DND-41 (cell line): ENCODE results near the gene LGALS9B.
"Not testable (repeated sequence)": the region's sequence is repeated elsewhere in the genome, so short reads cannot be mapped to it uniquely, and the experiment has no call there.

Experiments
- ATAC-seq: fragments of 200-7000 bp; cut with Tn5 transposase; 3 replicates; pipeline ENCODE4 v1.9.1; 2021; ENCODE audit warnings: low read depth; ENCODE audit not compliant: insufficient read depth
- DNase-seq: peaks from one replicate; pipeline ENCODE4 v3.0.0-alpha.2; 2020
- H2AFZ ChIP-seq: 2 replicates; pipeline ENCODE4 v1.6.0; 2012; ENCODE audit warnings: low read depth, low read length
- H3K27ac ChIP-seq: 2 replicates; pipeline ENCODE4 v1.5.1; 2012; ENCODE audit warnings: low read length, inconsistent platforms
- H3K27me3 ChIP-seq: fragments of 200-600 bp; sonication (generic); 2 replicates; pipeline ENCODE4 v1.6.0; 2012; ENCODE audit warnings: low read length, mild to moderate bottlenecking, inconsistent platforms; ENCODE audit not compliant: insufficient read depth, poor library complexity
- H3K36me3 ChIP-seq: 2 replicates; pipeline ENCODE4 v1.5.1; 2012; ENCODE audit warnings: low read length, inconsistent platforms; ENCODE audit not compliant: insufficient read depth
- H3K4me1 ChIP-seq: 2 replicates; pipeline ENCODE4 v1.5.1; 2012; ENCODE audit warnings: mild to moderate bottlenecking, low read length; ENCODE audit not compliant: insufficient read depth
- H3K4me2 ChIP-seq: 2 replicates; pipeline ENCODE4 v1.6.0; 2012; ENCODE audit warnings: mild to moderate bottlenecking, moderate library complexity, low read length, inconsistent platforms; ENCODE audit not compliant: insufficient read depth
- H3K4me3 ChIP-seq, 2 experiments: fragments of 200-600 bp in 1 of 2; shearing (Covaris generic) in 1 of 2; 2 replicates each; pipeline ENCODE4 v1.5.1; 2012 to 2016; ENCODE audit warnings: inconsistent platforms in 2 of 2, low read length in 2 of 2, mild to moderate bottlenecking in 2 of 2, low read depth in 1 of 2, moderate library complexity in 1 of 2
- H3K79me2 ChIP-seq: 2 replicates; pipeline ENCODE4 v1.6.0; 2012; ENCODE audit warnings: low read length, inconsistent platforms; ENCODE audit not compliant: insufficient read depth
- H3K9ac ChIP-seq: 2 replicates; pipeline ENCODE4 v1.6.0; 2012; ENCODE audit warnings: low read depth, mild to moderate bottlenecking, inconsistent platforms, low read length, moderate library complexity
- H3K9me3 ChIP-seq: 2 replicates; pipeline ENCODE4 v1.5.1; 2012; ENCODE audit warnings: low read length, moderate library complexity, mild to moderate bottlenecking, inconsistent platforms; ENCODE audit not compliant: insufficient read depth, severe bottlenecking
- H4K20me1 ChIP-seq: 2 replicates; pipeline ENCODE4 v1.6.0; 2012; ENCODE audit warnings: low read length; ENCODE audit not compliant: insufficient read depth

The LGALS9B gene

DNA sequence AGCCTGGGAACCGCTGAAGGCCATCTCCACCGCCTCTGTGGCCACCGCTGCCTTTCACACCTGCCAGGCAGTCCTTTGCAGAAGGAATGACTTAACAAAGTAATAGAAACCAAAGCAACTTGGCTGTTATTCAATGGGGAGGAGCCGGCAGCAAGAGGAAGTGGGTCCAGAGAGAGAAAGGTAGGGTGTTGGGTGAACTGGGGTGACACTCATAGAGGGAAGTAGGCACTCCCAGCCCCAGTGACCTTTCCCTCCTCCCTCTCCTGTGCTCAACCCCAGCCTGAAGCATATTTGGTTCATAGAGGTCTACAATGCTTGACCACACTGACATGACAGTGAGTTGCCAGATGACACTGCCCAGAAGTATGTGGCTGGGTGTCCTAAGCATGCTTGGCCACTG is at the start of gene LGALS9B:
LGALS9B (minus strand) TSS at position 93 of the 400 bp plus-strand sequence; CDS start at position 24, 69 bp downstream.
- not testable (repeated sequence) for DNase-seq, H3K27me3 ChIP-seq, H2AFZ ChIP-seq, H3K27ac ChIP-seq, H3K4me3 ChIP-seq, H3K9ac ChIP-seq, H3K4me1 ChIP-seq, H4K20me1 ChIP-seq, H3K4me2 ChIP-seq, H3K79me2 ChIP-seq, H3K9me3 ChIP-seq, ATAC-seq, H3K36me3 ChIP-seq

DNA sequence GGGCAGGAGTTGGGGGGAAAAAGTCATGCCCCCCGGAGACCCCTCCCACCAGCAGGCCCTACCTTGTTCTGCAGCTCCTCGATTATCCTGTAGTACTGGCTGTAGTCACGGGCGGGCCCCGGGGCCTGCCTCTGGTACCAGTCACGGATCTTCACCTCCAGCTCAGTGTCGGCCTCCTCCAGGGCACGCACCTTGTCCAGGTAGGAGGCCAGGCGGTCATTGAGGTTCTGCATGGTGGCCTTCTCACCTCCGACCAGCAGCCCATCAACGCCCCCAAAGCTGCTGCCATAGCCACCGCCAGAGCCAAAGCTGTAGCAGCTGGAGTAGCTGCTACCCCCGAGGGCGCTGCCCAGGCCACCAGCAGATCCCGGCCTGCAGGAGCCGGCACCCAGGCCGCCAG is 49.6 kb upstream of the LGALS9B start:
- H3K79me2 ChIP-seq, H3K27me3 ChIP-seq, H3K27ac ChIP-seq, H3K9ac ChIP-seq, H3K9me3 ChIP-seq, DNase-seq, H3K36me3 ChIP-seq, H3K4me3 ChIP-seq, H3K4me1 ChIP-seq, H2AFZ ChIP-seq, H3K4me2 ChIP-seq, ATAC-seq, H4K20me1 ChIP-seq: not testable (repeated sequence)

DNA sequence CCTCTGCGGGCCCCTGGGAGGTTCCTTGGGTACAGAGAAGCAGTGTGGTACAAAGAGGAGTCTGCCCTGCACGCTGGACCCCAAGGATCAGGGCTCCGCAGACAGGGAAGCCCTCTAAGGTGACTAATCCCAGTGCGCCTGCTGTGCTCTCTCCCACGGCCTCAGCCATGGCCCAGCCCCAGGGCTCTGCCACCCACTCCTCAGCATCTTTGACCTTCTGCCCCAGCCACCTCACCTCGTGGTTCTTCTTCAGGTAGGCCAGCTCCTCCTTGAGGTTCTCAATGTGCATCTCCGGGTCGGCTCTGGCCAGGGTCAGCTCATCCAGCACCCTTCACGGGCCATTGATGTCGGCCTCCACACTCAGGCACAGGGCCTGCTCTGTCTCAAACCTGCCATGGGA is 47.8 kb upstream of the LGALS9B start:
- H3K79me2 ChIP-seq, H4K20me1 ChIP-seq, DNase-seq, H3K4me3 ChIP-seq, H3K4me1 ChIP-seq, H3K9ac ChIP-seq, H3K4me2 ChIP-seq, ATAC-seq, H3K9me3 ChIP-seq, H2AFZ ChIP-seq, H3K27me3 ChIP-seq, H3K36me3 ChIP-seq, H3K27ac ChIP-seq: not testable (repeated sequence)

DNA sequence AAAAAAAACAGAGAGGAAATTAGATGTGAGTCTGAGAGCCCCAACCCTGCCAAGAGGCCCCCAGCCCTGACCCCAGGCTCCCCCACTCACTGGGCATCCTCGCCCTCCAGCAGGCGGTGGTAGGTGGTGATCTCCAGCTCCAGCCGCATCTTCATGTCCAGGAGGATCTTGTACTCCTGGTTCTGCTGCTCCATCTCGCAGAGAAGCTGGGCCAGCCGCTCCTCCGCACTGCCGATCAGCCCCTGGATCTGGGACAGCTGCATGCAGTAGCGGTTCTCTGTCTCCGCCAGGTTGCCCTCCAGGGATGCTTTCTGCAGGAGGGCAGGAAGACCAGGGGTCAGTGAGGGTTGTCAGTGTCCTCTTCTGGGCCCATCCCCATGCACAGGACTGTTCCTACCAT is 46.2 kb upstream of the LGALS9B start:
- not testable (repeated sequence) for ATAC-seq, H3K79me2 ChIP-seq, DNase-seq, H3K27me3 ChIP-seq, H3K9me3 ChIP-seq, H3K36me3 ChIP-seq, H4K20me1 ChIP-seq, H3K4me1 ChIP-seq, H3K27ac ChIP-seq, H3K9ac ChIP-seq, H3K4me3 ChIP-seq, H3K4me2 ChIP-seq, H2AFZ ChIP-seq

DNA sequence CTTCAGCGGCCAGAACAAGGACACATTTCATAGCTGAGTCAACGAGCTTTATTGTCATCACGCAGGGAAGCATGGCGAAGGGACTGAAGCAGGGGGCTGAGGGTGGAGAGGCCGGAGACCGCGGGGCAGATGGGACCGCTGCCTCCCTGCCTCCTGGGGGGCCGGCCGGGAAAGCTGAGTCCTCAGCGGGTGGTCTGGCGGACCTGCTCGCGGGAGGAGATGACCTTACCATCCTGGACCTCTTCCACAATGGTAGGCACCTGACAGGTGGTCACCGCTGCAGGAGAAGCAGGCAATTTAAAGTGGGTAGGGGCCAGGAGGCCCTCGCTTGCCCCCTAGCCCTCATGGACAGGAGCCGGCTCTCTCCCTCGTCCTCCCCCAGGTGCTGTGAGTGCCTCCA is 45.0 kb upstream of the LGALS9B start:
- not testable (repeated sequence) for H3K4me2 ChIP-seq, H3K4me1 ChIP-seq, ATAC-seq, H4K20me1 ChIP-seq, H3K4me3 ChIP-seq, H3K79me2 ChIP-seq, H3K9ac ChIP-seq, H3K27me3 ChIP-seq, H3K36me3 ChIP-seq, H3K9me3 ChIP-seq, H2AFZ ChIP-seq, H3K27ac ChIP-seq, DNase-seq

DNA sequence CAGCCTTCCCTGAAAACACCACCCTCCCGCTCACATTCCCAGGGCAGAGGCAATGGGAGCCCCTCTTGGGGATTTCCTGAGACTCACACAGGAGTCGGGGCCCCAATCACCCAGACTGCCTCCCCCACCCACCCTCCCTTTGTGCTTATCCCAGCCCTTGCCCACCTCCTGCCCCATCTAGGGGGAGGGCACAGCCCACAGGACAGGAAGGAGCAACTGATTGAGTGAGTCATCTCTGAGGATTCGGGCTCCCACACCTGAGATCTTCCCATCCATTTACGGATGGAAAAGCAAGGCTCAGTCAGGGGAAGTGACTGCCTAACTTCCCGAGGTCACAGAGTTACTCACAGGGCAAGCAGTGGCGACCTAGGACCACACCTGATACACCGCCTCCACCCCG is 44.4 kb upstream of the LGALS9B start:
- ATAC-seq, H3K9ac ChIP-seq, H3K4me2 ChIP-seq, DNase-seq, H3K4me1 ChIP-seq, H3K9me3 ChIP-seq, H4K20me1 ChIP-seq, H2AFZ ChIP-seq, H3K27me3 ChIP-seq, H3K79me2 ChIP-seq, H3K27ac ChIP-seq, H3K4me3 ChIP-seq, H3K36me3 ChIP-seq: not testable (repeated sequence)

DNA sequence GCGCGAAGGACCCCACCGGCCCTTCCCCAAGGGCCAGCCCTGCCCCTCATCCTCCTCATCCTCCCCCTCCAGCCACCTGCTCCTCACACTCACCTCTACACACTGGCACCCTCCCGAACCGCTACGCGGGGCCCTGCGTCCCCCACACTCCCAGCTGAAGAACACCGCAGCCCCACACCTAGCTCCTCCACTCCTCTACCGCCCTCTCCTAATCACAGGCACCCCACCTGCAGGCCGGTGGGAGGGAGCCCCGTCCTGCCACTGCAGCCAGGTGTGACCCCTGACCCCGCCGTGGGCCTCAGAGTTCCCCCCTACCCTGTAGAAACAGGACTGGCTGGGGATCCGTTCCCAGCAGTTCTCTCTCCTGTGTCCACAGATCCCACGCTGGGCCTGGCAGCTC is 38.0 kb upstream of the LGALS9B start:
- not testable (repeated sequence) for H3K36me3 ChIP-seq, H4K20me1 ChIP-seq, H2AFZ ChIP-seq, H3K79me2 ChIP-seq, H3K27ac ChIP-seq, H3K4me3 ChIP-seq, H3K4me1 ChIP-seq, ATAC-seq, H3K9me3 ChIP-seq, H3K4me2 ChIP-seq, H3K27me3 ChIP-seq, H3K9ac ChIP-seq, DNase-seq

DNA sequence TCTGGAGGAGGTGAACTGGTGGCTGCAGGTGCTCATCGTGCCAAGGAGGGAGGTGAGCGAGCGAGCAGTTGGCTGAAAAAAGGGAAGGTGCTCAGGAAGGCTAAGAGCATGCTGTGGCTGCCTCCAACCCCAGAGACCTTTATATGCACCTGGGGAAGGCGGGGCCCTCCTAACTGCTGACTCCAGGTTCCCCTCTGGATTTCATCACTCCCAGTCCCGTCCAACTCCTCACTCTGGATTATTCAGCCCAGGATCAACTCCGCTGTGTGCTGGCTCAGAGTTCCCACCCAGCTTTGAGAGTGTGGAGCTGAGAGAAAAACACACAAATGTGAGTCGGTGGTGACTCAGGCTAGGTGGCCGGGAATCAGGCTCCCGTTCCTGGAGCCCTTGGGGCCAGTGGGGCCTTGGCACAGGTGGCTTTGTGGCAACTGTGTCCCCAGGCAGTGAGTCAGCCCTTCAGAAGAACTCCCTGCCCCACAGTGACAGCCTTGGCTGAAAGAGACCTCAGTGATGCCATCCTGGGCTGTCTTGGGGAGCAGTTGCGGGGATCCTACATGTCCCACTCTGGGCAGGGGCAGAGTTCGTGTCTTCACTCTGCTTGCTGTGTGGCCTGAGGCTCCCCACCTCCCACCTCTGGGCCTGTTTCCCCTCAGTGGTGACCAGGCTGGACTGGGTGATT is 37.2 kb upstream of the LGALS9B start:
- not testable (repeated sequence) for H3K4me2 ChIP-seq, DNase-seq, ATAC-seq, H3K4me3 ChIP-seq, H3K4me1 ChIP-seq, H3K9me3 ChIP-seq, H3K27ac ChIP-seq, H2AFZ ChIP-seq, H4K20me1 ChIP-seq, H3K9ac ChIP-seq, H3K27me3 ChIP-seq, H3K36me3 ChIP-seq, H3K79me2 ChIP-seq
